EL (cell line): ENCODE measurements around the gene FMC1.
"Not testable (repeated sequence)": the region's sequence is repeated elsewhere in the genome, so short reads cannot be mapped to it uniquely, and the experiment has no call there.

Experiments used
- DNase-seq: peaks from one replicate; pipeline ENCODE4 v3.0.0-alpha.2; 2016

FMC1 gene

GRCh38 chr7:139341058-139341775 is at the start of gene FMC1:
FMC1 (plus strand) TSS chr7:139341337; CDS start chr7:139341385, 48 bp downstream.
- DNase-seq: peak; percentile 90

DNA sequence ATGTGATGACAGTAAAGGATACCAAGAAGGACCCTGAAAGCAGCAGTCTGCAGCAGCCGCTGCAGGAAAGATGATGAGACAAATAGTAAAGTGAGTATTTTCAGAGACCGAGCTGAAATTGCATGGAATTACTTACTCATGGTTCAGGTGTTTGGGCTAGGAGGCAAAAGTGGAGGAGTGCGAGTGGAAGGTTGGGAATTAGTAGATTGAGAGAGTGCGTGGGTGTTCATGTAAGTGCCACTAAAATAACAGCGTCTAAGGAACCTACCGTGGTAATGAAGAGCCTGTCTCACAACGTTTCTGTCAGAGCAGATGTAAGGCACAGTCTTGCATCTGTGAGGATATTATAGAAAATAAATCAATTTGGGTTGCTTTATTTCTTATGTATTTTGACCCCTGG is 48.3 kb upstream of the FMC1 start:
- no peak for DNase-seq

DNA sequence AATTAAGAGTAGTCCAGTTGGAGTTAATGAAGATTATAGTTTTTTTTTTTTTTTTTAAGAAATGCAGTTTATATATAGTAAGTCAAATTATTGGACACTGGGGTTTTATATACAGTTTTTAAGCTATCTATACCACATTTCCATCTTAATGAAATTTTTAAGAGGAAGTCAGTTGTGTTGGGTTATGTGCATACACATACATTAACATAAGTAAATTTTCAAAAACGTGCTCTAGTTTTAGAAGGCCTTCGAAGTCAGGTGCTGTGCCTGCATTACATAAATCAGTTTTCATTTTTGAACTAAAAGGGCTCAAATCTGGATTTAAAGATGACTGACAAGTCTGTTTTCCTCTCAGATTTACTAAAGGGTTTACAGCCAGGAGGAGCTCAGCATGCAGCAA is 47.6 kb upstream of the FMC1 start:
- no peak for DNase-seq

DNA sequence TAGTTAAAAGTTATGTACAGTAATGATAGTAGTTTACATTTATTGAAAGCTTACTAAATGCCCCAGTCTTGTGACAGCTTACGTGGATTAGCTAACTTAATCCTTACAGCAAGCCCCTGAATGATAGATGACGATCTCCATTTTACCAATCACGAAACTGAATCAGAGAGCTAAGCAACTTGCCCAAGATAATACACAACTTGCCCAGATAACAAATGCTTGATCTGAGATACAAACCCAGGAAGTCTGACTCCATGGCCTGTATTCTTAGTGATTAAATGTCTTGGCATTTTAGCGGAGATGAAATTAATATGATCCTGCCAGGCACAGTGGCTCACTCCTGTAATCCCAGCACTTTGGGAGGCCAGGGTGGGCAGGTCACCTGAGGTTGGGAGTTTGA is 46.9 kb upstream of the FMC1 start:
- DNase-seq: no peak

GRCh38 chr7:139294951-139295575 is 46.1 kb upstream of the FMC1 start:
- no peak for DNase-seq

DNA sequence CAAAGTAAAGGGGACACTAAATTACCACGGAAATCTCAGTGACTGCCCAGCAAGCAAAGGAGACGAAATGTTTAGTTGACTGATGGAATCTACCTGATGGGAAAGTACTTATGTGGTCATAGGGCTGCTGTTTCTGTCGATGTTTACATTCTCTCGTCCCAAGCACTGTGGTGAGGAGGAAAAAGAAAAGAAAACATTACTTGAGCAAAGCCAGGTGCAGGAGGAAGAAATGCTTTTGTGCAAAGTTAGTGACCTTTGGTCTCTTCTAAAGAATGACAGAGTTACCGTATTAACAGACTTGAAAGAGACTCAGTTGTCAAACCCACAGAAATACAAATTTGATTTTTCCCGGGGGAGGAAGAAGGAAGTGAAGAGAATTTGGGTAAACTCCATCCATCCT is 43.3 kb upstream of the FMC1 start:
- DNase-seq: no peak

DNA sequence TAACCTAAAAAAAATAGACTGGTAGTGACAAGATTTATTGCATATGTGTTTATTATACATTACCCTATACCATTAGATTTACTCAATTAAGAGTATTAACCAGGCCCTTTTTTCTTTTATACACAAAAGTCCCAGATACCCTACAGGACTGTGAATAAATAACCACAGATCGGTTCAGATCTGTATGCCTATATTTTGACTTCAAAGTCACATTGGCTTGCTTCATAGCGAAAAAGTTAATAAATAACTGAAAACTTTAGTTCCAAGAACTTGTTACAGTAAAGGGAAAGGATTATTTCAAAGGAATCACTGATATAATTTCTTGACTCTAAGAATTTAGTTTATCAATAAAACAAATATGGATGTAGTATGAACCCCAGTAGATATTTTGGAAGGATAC is 41.8 kb upstream of the FMC1 start:
- no peak for DNase-seq

GRCh38 chr7:139300390-139300789 is 40.7 kb upstream of the FMC1 start:
- DNase-seq: no peak

DNA sequence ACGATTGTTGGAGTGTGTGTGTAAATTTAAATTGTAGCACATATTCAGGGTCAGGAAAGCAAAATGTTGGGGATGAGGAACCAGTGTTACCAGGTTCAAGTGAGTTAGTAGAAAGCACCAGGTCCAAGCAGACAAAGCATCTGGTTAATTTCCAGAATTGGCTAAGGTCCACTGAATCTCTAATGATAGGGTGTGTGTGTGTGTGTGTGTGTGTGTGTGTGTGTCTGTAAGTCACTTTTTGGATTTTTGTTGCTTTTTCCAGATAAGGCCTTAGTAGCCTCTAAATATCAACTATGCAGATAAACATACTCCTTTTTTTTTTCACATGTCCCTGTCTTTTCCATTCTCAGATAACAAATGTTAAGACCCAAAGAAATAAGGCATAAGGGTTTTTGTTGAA is 36.6 kb upstream of the FMC1 start:
- no peak for DNase-seq

DNA sequence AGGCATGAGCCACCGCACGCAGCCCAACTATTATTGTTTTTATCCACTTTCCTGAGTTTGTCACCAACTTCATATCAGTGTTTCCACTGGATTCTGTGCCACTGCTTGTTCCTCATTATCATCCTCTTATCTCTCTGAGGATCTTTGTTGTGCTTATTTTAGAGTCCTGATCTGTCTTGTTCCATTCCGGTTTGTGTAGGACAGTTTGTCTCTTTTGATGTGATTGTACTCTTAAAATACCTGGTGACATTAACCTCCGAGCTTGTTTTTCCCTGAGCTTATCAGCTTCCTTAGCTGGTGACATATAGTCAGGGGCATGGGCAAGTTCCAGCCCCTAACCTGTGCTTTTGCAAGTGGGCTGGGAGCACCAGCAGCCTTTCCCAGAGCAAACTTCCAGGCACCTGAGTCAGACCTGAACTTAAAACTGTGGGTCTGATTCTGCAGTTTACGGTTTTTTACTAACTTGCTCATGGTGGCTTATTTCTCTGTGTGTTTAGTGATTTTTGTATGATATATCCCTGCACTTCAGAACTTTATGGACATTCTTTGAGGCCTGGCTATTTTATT is 23.1 kb upstream of the FMC1 start:
- DNase-seq: no peak

DNA sequence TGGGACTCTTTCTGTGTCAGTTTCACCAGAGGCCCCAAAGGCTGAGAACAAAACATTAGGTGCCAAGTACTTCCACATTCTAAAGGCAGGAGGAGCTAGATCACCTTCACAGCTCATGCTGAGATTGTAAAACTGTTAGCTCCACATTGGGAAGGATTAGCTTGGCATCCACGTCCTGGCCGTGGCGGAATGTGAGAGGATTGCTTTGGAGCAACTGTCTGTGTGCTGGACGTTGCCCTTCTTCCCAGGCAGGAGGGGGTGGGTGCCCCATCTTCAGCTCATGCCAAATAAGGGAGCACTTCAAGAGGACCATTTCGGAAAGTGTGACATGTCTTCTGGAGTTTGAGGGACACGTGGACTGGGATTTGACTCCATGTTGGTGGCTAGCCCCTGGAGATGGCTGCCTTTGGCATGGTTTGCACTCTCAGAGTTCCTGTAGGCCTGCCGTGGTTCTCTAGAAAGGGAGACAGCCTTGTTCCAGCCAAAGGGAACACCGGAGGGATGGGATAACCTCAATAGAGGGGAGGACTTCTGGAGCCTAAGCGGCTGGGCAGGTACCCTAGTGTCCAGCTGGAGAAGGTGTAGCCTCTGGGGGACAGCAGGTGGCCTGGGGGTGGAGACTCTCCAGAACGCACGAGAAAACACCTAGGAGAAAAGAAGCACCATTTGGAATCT is 19.9 kb upstream of the FMC1 start:
- peak; percentile 34 for DNase-seq

DNA sequence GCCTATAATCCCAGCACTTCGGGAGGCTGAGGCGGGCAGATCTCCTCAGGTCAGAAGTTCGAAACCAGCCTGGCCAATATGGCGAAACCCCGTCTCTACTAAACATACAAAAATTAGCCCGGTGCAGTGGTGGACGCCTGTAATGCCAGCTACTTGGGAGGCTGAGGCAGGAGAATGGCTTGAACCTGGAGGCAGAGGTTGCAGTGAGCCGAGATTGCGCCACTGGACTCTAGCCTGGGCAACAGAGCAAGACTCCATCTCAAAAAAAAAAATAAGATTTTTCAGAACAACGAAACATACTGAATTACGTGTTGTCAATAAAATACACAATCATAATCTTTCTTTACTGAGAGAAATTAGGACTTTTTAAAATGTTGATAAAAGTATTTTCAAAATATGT is 16.4 kb upstream of the FMC1 start:
- not testable (repeated sequence) for DNase-seq

- peak; percentile 81 for DNase-seq
These were observed 12.8 kb upstream of the FMC1 start for GRCh38 chr7:139328375-139328774.

- no peak for DNase-seq
These were observed 12.0 kb upstream of the FMC1 start for GRCh38 chr7:139329119-139329518.

DNA sequence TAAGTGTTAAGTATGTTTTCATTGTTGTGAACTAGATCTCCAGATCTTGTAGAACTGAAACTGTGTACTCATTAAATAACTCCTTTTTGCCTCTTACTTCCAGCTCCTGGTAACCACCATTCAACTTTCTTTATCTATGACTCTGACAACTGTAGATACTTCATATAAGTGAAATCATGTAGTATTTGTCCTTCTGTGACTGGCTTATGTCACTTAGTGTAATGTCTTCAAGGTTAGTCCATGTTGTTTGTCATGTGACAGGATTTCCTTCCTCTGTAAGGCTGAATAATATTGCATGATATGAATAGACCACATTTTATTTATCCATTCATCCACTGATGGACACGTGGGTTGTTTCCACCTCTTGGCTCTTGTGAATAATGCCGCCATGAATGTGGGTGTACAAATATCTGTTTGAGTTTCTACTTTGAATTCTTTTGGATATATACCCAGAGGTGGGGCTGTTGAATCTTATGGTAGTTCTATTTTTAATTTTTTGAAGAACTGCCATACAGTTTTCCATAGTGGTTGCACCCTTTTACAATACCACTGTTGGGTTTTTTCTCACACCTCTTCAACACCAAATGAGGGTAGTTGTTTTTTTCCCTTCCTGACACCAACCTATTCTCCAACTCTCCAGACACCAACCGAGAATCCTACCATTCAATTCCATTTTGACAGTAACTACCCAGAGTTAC is 10.7 kb upstream of the FMC1 start:
- no peak for DNase-seq

DNA sequence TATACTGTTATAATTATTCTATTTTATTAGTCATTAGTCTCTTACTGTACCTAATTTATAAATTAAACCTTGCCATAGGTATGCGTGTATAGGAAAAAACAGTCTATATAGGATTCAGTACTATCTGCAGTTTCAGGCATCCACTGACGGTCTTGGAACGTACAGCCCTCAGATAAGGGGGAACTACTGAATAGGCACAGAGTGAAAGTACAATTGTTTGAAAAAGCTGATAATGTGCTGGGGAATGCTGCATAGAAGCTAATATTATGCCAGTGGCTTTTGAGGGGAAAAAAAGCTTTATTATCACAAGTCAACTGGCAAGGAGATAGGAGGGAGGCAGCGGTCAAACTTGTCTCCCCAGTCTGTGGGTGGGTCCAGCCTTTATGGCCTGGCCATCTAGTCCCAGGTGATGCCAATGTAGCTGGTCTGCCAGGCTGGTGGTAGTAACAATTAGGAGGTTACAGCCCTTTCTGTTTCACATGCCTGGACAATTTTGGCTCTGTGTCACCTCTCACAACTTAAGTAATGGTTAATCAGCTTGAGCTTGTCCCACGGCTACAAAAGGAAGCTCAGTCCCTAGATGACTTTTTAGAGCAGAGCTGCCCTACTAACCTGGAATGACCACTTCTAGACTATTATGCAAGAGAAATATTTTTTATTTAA is 8.3 kb upstream of the FMC1 start:
- DNase-seq: no peak

- not testable (repeated sequence) for DNase-seq
These were observed 7.7 kb upstream of the FMC1 start for GRCh38 chr7:139333443-139333842.

- no peak for DNase-seq
These were observed 6.6 kb upstream of the FMC1 start for GRCh38 chr7:139334399-139335150.

DNA sequence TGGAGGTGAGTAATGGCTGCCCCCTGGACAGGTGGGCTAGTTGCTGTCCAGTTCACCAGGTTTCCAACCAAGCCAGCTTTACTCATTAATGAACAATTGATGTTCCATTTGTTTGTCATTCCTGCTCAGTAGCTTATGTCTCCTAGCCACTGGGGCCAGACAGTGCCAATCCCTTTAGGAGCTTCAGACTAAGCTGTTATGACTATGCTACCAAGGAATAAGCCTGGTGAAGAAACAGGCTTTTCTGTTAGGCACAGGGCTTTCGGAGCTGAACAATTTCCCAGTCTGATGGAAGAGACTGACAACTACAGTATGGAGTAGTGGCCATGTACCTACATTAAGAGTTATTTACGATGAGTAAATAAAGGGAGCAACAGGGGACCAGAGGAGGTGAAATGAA is 2.1 kb upstream of the FMC1 start:
- DNase-seq: no peak

DNA sequence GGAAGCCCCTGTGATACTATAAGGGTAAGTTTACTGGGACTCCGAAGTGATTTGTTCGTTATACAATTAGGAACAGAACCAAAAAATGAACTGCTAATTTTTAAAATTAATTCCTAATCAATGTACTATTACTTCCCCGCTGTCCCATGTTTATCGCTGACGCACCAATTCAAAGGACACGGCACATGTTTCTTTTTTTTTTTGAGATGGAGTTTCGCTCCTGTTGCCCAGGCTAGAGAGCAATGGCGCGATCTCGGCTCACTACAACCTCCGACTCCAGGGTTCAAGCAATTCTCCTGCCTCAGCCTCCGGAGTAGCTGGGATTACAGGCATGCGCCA is 1.5 kb upstream of the FMC1 start:
- DNase-seq: no peak

DNA sequence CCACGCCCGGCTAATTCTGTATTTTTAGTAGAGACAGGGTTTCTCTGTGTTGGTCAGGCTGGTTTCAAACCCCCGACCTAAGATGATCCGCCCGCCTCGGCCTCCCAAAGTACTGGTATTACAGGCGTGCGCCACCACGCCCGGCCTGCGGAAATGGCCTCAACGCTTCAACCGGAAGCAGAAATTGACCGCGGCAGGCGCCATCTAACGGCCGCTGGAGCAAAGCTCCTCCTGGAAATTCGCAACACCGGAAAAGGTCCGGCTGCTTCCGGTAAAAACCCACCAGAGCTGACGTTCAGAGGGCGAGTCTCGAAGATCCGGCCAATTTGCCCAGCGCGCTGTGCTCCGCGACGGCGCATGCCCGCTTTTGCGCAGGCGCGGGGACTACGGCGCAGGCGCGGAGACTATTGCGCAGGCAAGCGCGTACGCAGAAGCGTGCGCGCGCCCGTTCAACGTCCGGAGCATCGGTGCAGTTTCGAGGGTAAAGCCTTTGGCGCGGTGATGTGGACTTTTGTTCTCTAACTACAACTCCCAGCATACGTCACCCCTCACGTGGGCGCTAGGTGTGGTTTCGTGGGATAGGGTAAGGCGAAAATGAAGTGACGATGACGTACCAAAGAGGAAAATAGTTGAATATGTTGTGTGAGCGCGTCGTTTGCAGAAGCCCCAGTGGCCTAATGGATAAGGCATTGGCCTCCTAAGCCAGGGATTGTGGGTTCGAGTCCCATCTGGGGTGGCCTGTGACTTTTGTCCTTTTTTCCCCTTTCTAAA is 915 bp upstream of the FMC1 start:
- peak; percentile 99 for DNase-seq

DNA sequence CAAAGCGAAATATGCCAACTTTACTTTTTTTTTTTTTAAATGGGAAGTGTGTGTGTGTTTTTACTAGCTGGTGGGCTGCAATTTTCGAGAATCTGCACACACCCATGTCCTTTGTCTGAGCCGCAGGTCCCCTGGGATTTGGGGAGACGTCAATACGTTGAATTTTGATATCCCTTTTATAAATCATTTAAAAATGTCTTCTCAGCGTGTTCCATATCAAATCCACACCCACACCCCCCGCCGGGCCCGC is 404 bp upstream of the FMC1 start:
- no peak for DNase-seq
